NK-92 treated with Interleukin-12 subunit alpha and Interleukin-12 subunit beta, amount 100 ng/mL, for 24 hours (cell line): ENCODE measurements around the gene POLD4.

ENCODE experiments used
- DNase-seq: peaks from one replicate; lab custom pipeline; 2025; lab: John Stamatoyannopoulos, UW

Gene POLD4

DNA sequence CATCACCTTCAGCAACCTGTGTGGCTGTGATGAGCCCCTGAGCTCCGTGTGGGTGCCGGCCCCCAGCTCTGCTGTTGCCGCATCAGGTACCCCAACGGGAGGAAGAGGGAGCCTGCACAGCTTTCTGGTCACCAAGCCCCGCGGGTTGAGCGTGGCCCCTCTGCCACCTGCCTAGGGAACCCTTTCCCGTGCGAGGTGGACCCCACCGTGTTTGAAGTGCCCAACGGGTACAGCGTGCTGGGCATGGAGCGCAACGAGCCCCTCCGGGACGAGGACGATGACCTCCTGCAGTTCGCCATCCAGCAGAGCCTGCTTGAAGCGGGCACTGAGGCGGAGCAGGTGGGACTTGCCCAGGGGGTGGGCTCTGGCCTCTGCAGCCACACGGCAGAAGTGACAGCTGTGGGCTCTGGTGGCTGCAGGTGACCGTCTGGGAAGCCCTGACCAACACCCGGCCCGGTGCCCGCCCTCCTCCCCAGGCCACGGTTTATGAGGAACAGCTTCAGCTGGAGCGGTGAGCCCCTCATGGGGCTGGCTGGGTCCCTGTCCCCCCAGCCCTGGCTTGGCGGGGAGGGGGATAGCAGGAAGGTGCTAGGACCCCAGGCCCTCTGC lies 51.9 kb downstream of the POLD4 start:
- no peak for DNase-seq
